GM12878 (cell line): ENCODE results near the gene ZNF407. TPM values are rescaled to one million over a fixed set of nuclear protein-coding genes. Genes with fewer than 3 reads are reported as not detected.
A peak's percentile ranks its signal among the peaks of the same experiment; 100 is the strongest.

Experiments used
- BHLHE40 ChIP-seq, 2 experiments: fragments of 450-650 bp in 1 of 2; IDR thresholded peaks; 2 replicates each; pipeline ENCODE4 v1.6.1; 2011 to 2017; ENCODE audit warnings: low read depth in 2 of 2, borderline replicate concordance in 1 of 2, improper control_type of control experiment in 1 of 2, low read length in 1 of 2, mild to moderate bottlenecking in 1 of 2
- CREM ChIP-seq: IDR thresholded peaks from 2 replicates; pipeline ENCODE4 v1.6.1; 2014; ENCODE audit warnings: antibody characterized with exemption, low read depth
- DPF2 ChIP-seq: fragments of 450-650 bp; IDR thresholded peaks from 2 replicates; pipeline ENCODE4 v1.6.1; 2017; ENCODE audit warnings: mild to moderate bottlenecking
- ETV6 ChIP-seq, 2 experiments: fragments of 450-650 bp in 1 of 2; IDR thresholded peaks in 1 of 2; conservative IDR thresholded peaks in 1 of 2; 2 replicates each; pipeline ENCODE4 v1.6.1; 2014; ENCODE audit warnings: antibody characterized with exemption in 1 of 2, borderline replicate concordance in 1 of 2, low read depth in 1 of 2, mild to moderate bottlenecking in 1 of 2, moderate library complexity in 1 of 2
- GABPA ChIP-seq: IDR thresholded peaks from 2 replicates; pipeline ENCODE4 v1.6.1; 2014; ENCODE audit warnings: antibody characterized with exemption, low read depth, mild to moderate bottlenecking, inconsistent platforms
- IKZF1 ChIP-seq: fragments of 450-650 bp; conservative IDR thresholded peaks from 2 replicates; pipeline ENCODE4 v1.6.1; 2017; ENCODE audit warnings: antibody characterized with exemption, mild to moderate bottlenecking
- IKZF2 ChIP-seq, 2 experiments: fragments of 450-650 bp; IDR thresholded peaks; 2 replicates each; pipeline ENCODE4 v1.6.1; 2017; ENCODE audit warnings: mild to moderate bottlenecking in 2 of 2, moderate library complexity in 2 of 2
- IRF4 ChIP-seq: IDR thresholded peaks from 2 replicates; pipeline ENCODE4 v1.6.1; 2011; ENCODE audit warnings: low read depth, low read length
- MTA2 ChIP-seq: fragments of 450-650 bp; IDR thresholded peaks from 2 replicates; pipeline ENCODE4 v1.6.1; 2016; ENCODE audit warnings: low read depth, mild to moderate bottlenecking, moderate library complexity
- MTA3 ChIP-seq: IDR thresholded peaks from 2 replicates; pipeline ENCODE4 v1.6.1; 2012; ENCODE audit warnings: low read length, inconsistent platforms, borderline replicate concordance
- MYB ChIP-seq: fragments of 150-350 bp; IDR thresholded peaks from 2 replicates; pipeline ENCODE4 v1.6.1; 2014; ENCODE audit warnings: mild to moderate bottlenecking, low read depth, low read length, borderline replicate concordance
- PAX5 ChIP-seq: IDR thresholded peaks from 2 replicates; pipeline ENCODE4 v1.6.1; 2011; ENCODE audit warnings: low read depth, low read length, borderline replicate concordance
- RFX5 ChIP-seq: IDR thresholded peaks from 2 replicates; pipeline ENCODE4 v1.6.1; 2011; ENCODE audit warnings: low read depth, low read length, improper control_type of control experiment
- RUNX3 ChIP-seq: IDR thresholded peaks from 2 replicates; pipeline ENCODE4 v1.6.1; 2012; ENCODE audit warnings: low read length, inconsistent platforms
- ZNF207 ChIP-seq: fragments of 450-650 bp; IDR thresholded peaks from 2 replicates; pipeline ENCODE4 v1.6.1; 2014; ENCODE audit warnings: antibody characterized with exemption, mild to moderate bottlenecking, borderline replicate concordance
- ZZZ3 ChIP-seq: IDR thresholded peaks from 2 replicates; pipeline ENCODE4 v1.6.1; 2011; ENCODE audit warnings: low read depth; ENCODE audit not compliant: control insufficient read depth, insufficient read length
- polyA plus RNA-seq, 11 experiments: library from polyadenylated mRNA; depleted of rRNA in 4 of 11; unstranded in 6 of 11; stranded (reverse) in 5 of 11; fragments of >200 nt; fragmentation: Nextera tagmentation in 4 of 11; fragmentation: Illumina TruSeq in 1 of 11; extraction: Ambion mirVana in 4 of 11; extraction: Trizol in 1 of 11; gene quantifications; 1 replicate in 1 of 11; 2 replicates in 10 of 11; pipeline versions ENCODE4 v1.2.1 to v1.2.3, GENCODE V29; 2011 to 2016; ENCODE audit warnings: inconsistent platforms in 2 of 11, missing spikeins in 2 of 11, low read depth in 1 of 11
- total RNA-seq, 4 experiments: library from RNA; depleted of rRNA in 3 of 4; stranded (reverse); fragments of >200 nt in 3 of 4; fragmentation: Illumina TruSeq in 1 of 4; extraction: Trizol in 1 of 4; gene quantifications; 2 replicates each; pipeline versions ENCODE4 v1.2.1 to v1.2.3, GENCODE V29; 2013 to 2021
- TF ChIP-seq, protein P1 (sequence below): fragments of 450-650 bp; IDR thresholded peaks from 2 replicates; pipeline ENCODE4 v1.6.1; 2017; ENCODE audit warnings: low read depth, mild to moderate bottlenecking, moderate library complexity
- TF ChIP-seq, protein P2 (sequence below): fragments of 450-650 bp; IDR thresholded peaks from 2 replicates; pipeline ENCODE4 v1.6.1; 2014; ENCODE audit warnings: mild to moderate bottlenecking
- TF ChIP-seq, protein P3 (sequence below): fragments of 150-350 bp; IDR thresholded peaks from 2 replicates; pipeline ENCODE4 v1.6.1; 2016; ENCODE audit warnings: low read depth, low read length
- TF ChIP-seq, protein P4 (sequence below): IDR thresholded peaks from 2 replicates; pipeline ENCODE4 v1.6.1; 2011; ENCODE audit warnings: borderline replicate concordance, low read depth, mild to moderate bottlenecking, moderate library complexity, mixed read lengths, low read length; ENCODE audit not compliant: insufficient read depth; ENCODE audit errors: extremely low read length

The ZNF407 gene
- total and polyA plus RNA-seq, 10 of the 15 experiments (the other 5 are each of a cell fraction or from before 2014, with no cell fraction given) = 0.69 to 11.6 (median 5.3) TPM

- TF ChIP-seq, protein P1, sequence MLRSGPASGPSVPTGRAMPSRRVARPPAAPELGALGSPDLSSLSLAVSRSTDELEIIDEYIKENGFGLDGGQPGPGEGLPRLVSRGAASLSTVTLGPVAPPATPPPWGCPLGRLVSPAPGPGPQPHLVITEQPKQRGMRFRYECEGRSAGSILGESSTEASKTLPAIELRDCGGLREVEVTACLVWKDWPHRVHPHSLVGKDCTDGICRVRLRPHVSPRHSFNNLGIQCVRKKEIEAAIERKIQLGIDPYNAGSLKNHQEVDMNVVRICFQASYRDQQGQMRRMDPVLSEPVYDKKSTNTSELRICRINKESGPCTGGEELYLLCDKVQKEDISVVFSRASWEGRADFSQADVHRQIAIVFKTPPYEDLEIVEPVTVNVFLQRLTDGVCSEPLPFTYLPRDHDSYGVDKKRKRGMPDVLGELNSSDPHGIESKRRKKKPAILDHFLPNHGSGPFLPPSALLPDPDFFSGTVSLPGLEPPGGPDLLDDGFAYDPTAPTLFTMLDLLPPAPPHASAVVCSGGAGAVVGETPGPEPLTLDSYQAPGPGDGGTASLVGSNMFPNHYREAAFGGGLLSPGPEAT = no peak
- no peak for TF ChIP-seq BHLHE40 (IDR thresholded peaks at IDR 0.05; ENCODE audit: borderline replicate concordance in 1 of 2, low read depth in 2 of 2, low read length in 1 of 2)
- no peak for TF ChIP-seq ZNF207
- 0 out of 2 replicates have a peak, but pooled peaks have one; percentile 56 for TF ChIP-seq GABPA
- TF ChIP-seq, protein P2, sequence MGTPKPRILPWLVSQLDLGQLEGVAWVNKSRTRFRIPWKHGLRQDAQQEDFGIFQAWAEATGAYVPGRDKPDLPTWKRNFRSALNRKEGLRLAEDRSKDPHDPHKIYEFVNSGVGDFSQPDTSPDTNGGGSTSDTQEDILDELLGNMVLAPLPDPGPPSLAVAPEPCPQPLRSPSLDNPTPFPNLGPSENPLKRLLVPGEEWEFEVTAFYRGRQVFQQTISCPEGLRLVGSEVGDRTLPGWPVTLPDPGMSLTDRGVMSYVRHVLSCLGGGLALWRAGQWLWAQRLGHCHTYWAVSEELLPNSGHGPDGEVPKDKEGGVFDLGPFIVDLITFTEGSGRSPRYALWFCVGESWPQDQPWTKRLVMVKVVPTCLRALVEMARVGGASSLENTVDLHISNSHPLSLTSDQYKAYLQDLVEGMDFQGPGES = no peak
- peak; percentile 67; the same call in 1 of the 2 replicates for TF ChIP-seq CREM
- TF ChIP-seq, protein P3, sequence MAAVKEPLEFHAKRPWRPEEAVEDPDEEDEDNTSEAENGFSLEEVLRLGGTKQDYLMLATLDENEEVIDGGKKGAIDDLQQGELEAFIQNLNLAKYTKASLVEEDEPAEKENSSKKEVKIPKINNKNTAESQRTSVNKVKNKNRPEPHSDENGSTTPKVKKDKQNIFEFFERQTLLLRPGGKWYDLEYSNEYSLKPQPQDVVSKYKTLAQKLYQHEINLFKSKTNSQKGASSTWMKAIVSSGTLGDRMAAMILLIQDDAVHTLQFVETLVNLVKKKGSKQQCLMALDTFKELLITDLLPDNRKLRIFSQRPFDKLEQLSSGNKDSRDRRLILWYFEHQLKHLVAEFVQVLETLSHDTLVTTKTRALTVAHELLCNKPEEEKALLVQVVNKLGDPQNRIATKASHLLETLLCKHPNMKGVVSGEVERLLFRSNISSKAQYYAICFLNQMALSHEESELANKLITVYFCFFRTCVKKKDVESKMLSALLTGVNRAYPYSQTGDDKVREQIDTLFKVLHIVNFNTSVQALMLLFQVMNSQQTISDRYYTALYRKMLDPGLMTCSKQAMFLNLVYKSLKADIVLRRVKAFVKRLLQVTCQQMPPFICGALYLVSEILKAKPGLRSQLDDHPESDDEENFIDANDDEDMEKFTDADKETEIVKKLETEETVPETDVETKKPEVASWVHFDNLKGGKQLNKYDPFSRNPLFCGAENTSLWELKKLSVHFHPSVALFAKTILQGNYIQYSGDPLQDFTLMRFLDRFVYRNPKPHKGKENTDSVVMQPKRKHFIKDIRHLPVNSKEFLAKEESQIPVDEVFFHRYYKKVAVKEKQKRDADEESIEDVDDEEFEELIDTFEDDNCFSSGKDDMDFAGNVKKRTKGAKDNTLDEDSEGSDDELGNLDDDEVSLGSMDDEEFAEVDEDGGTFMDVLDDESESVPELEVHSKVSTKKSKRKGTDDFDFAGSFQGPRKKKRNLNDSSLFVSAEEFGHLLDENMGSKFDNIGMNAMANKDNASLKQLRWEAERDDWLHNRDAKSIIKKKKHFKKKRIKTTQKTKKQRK = no peak
- peak in 1 of 2 experiments; percentile 47; a peak in 2 of 4 replicates for TF ChIP-seq IKZF2 (IDR thresholded peaks at IDR 0.05)
- TF ChIP-seq MTA2 = peak; percentile 45; the same call in 1 of the 2 replicates
- TF ChIP-seq, protein P4, sequence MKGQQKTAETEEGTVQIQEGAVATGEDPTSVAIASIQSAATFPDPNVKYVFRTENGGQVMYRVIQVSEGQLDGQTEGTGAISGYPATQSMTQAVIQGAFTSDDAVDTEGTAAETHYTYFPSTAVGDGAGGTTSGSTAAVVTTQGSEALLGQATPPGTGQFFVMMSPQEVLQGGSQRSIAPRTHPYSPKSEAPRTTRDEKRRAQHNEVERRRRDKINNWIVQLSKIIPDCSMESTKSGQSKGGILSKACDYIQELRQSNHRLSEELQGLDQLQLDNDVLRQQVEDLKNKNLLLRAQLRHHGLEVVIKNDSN = no peak
- TF ChIP-seq PAX5 = no peak
- TF ChIP-seq RUNX3 = peak; percentile 70
- TF ChIP-seq ZZZ3 = no peak
- 0 out of 2 replicates have a peak, but pooled peaks have one; percentile 16 for TF ChIP-seq IKZF1
- TF ChIP-seq DPF2 = 0 out of 2 replicates have a peak, but pooled peaks have one; percentile 18
- no peak for TF ChIP-seq RFX5
- TF ChIP-seq MYB = no peak
- peak in 1 of 2 experiments; percentile 87; a peak in 1 of 4 replicates for TF ChIP-seq ETV6 (conservative IDR thresholded peaks at IDR 0.05 in 1 of 2, IDR thresholded peaks at IDR 0.05 in 1 of 2; ENCODE audit: borderline replicate concordance in 1 of 2, low read depth in 1 of 2)
- no peak; the same call in 1 of the 2 replicates for TF ChIP-seq MTA3
- TF ChIP-seq IRF4 = 0 out of 2 replicates have a peak, but pooled peaks have one; percentile 30
These were observed 418.5 kb downstream of the ZNF407 start (continued) for GRCh38 chr18:75016025-75016717.
